Purkinje cell (primary cell): ENCODE results near the gene GPRIN1. TPM values are rescaled to one million over a fixed set of nuclear protein-coding genes. Genes with fewer than 3 reads are reported as not detected.

Source experiments
- polyA plus RNA-seq: library from polyadenylated mRNA; unstranded; fragments of >200 nt; fragmentation: Nextera tagmentation; gene quantifications from 2 replicates; pipeline ENCODE4 v1.2.1, GENCODE V29; 2014

GPRIN1 gene
- 0.95 and 2.2 TPM in 2 replicates for polyA plus RNA-seq

GRCh38 chr5:176609724-176610434, at the start of gene GPRIN1:
Gene GPRIN1, minus strand, starts transcription at chr5:176610156. Its CDS starts 10,322 bp downstream, at chr5:176599834.

GRCh38 chr5:176647030-176647842, 37.3 kb upstream of the GPRIN1 start, which contains the start of gene TSPAN17:
Gene TSPAN17, plus strand, starts transcription at chr5:176647484. Its CDS starts 132 bp downstream, at chr5:176647616.

GRCh38 chr5:176629853-176630680, 20.1 kb upstream of the GPRIN1 start, which contains the start of the genes EIF4E1B and SNCB:
Gene EIF4E1B, plus strand, starts transcription at chr5:176630675. Its CDS starts 12,113 bp downstream, at chr5:176642788.
Gene SNCB, minus strand, starts transcription at chr5:176630534. Its CDS starts 880 bp downstream, at chr5:176629654.

GRCh38 chr5:176548967-176549444, 61.0 kb downstream of the GPRIN1 start, which contains the start of gene CDHR2:
Gene CDHR2, plus strand, starts transcription at chr5:176549342. Its CDS starts 16,011 bp downstream, at chr5:176565353.

Other genes with a start within 250 kb of the GPRIN1 start
- gene KIAA1191, start 248.4 kb downstream of the GPRIN1 start, polyA plus RNA-seq, result 46.1 and 47.9 TPM in 2 replicates
- gene ARL10, start 244.7 kb downstream of the GPRIN1 start, polyA plus RNA-seq, result 1.1 and 3.9 TPM in 2 replicates
- gene NOP16, start 221.6 kb downstream of the GPRIN1 start, polyA plus RNA-seq, result 106 and 141 TPM in 2 replicates
- gene HIGD2A, start 221.4 kb downstream of the GPRIN1 start, polyA plus RNA-seq, result 451 and 463 TPM in 2 replicates
- 20.9 and 37.9 TPM in 2 replicates for gene CLTB, start 193.6 kb downstream of the GPRIN1 start, polyA plus RNA-seq
- 44.3 and 48.9 TPM in 2 replicates for gene FAF2, start 161.8 kb downstream of the GPRIN1 start, polyA plus RNA-seq
- 5.5 and 6.7 TPM in 2 replicates for gene RNF44, start 72.8 kb downstream of the GPRIN1 start, polyA plus RNA-seq
- 1.4 TPM in 1 of 2 replicates, not detected in the other for gene CDHR2, start 60.8 kb downstream of the GPRIN1 start, polyA plus RNA-seq
- 6.9 and 17.0 TPM in 2 replicates for gene SNCB, start 20.4 kb upstream of the GPRIN1 start, polyA plus RNA-seq
- not detected in 2 replicates for gene EIF4E1B, start 20.5 kb upstream of the GPRIN1 start, polyA plus RNA-seq
- 2.6 and 3.3 TPM in 2 replicates for gene TSPAN17, start 37.3 kb upstream of the GPRIN1 start, polyA plus RNA-seq
- 1.3 TPM in 1 of 2 replicates, not detected in the other for gene UNC5A, start 200.4 kb upstream of the GPRIN1 start, polyA plus RNA-seq